Measurements from ENCODE around the gene COL23A1.
"Not testable (repeated sequence)": the region's sequence is repeated elsewhere in the genome, so short reads cannot be mapped to it uniquely, and the experiment has no call there.

COL23A1 gene

GRCh38 chr5:178370102-178370501 is 220.1 kb downstream of the COL23A1 start:
- no peak for DNase-seq

GRCh38 chr5:178369469-178369868 is 220.7 kb downstream of the COL23A1 start:
- DNase-seq: not testable (repeated sequence)

GRCh38 chr5:178368716-178369300 is 221.4 kb downstream of the COL23A1 start:
- DNase-seq: no peak

GRCh38 chr5:178368274-178368673 is 221.9 kb downstream of the COL23A1 start:
- DNase-seq: no peak

GRCh38 chr5:178367736-178368120 is 222.5 kb downstream of the COL23A1 start:
- no peak for DNase-seq

GRCh38 chr5:178366998-178367735 is 223.0 kb downstream of the COL23A1 start:
- no peak for DNase-seq

GRCh38 chr5:178365501-178366440 is 224.4 kb downstream of the COL23A1 start:
- DNase-seq: no peak

GRCh38 chr5:178364326-178364675 is 225.9 kb downstream of the COL23A1 start:
- no peak for DNase-seq

- no peak for DNase-seq
These were observed 226.5 kb downstream of the COL23A1 start for GRCh38 chr5:178363501-178364325.

GRCh38 chr5:178361657-178362445 is 228.3 kb downstream of the COL23A1 start:
- DNase-seq: no peak

- DNase-seq: no peak
These were observed 229.3 kb downstream of the COL23A1 start for GRCh38 chr5:178360926-178361235.

- no peak for DNase-seq
These were observed 229.8 kb downstream of the COL23A1 start for GRCh38 chr5:178360222-178360925.

GRCh38 chr5:178359738-178360137 is 230.5 kb downstream of the COL23A1 start:
- DNase-seq: no peak

GRCh38 chr5:178357678-178358077 is 232.5 kb downstream of the COL23A1 start:
- DNase-seq: no peak

- no peak for DNase-seq
These were observed 233.1 kb downstream of the COL23A1 start for GRCh38 chr5:178357121-178357521.

GRCh38 chr5:178356431-178356872 is 233.7 kb downstream of the COL23A1 start:
- DNase-seq: no peak

- DNase-seq: no peak
These were observed 234.5 kb downstream of the COL23A1 start for GRCh38 chr5:178355671-178356070.

- no peak for DNase-seq
These were observed 236.7 kb downstream of the COL23A1 start for GRCh38 chr5:178353461-178353860.

- DNase-seq: no peak
These were observed 238.2 kb downstream of the COL23A1 start for GRCh38 chr5:178352035-178352349.

GRCh38 chr5:178351221-178352034 is 238.8 kb downstream of the COL23A1 start:
- no peak for DNase-seq

Data from hematopoietic multipotent progenitor cell treated with erythropoietin and hydrocortisone succinate and interleukin-3 and kit ligand, for 8 days (in vitro differentiated cells).